GM10248 (cell line): ENCODE results near the gene ARHGEF10L.

Experiments
- CTCF ChIA-PET: fragments of 300-600 bp; sonication (Branson Sonifier 250); formaldehyde crosslinking; extraction: SDS; loops from one replicate; lab custom pipeline; 2021; ENCODE audit warnings: antibody characterized with exemption; lab: Yijun Ruan, JAX
- POLR2A ChIA-PET: fragments of 350-650 bp; sonication (Branson Sonifier 250); formaldehyde crosslinking; extraction: SDS; loops from one replicate; lab custom pipeline; 2020; ENCODE audit warnings: antibody characterized with exemption; lab: Yijun Ruan, JAX
- DNase-seq: peaks from one replicate; pipeline ENCODE4 v3.0.0; 2012; ENCODE audit errors: extremely low spot score
- TF ChIP-seq, protein P1 (sequence below): IDR thresholded peaks from 2 replicates; pipeline ENCODE4 v1.5.1; 2012; ENCODE audit warnings: mild to moderate bottlenecking, low read depth; ENCODE audit errors: extremely low read depth, missing control alignments, control extremely low read depth

Gene ARHGEF10L

DNA sequence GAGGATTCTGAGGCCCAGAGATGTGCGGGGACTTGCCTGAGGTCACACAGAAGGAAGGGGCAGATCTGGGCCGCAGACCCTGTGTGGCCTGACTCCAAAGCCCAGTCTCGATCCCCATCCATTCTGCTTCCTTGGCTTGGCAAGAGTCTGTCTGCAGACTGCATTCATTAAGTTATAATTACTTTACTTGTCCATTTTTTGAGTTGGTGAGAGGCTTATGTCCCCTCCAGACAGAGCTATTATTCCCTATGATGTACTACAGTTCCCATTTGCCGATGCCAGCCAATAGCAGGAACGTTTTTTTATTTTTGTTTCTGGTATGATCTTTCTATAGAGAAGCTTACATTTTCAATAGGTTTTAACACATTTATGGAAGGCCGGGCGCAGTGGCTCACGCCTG is 101.5 kb downstream of the ARHGEF10L start:
- TF ChIP-seq, protein P1, sequence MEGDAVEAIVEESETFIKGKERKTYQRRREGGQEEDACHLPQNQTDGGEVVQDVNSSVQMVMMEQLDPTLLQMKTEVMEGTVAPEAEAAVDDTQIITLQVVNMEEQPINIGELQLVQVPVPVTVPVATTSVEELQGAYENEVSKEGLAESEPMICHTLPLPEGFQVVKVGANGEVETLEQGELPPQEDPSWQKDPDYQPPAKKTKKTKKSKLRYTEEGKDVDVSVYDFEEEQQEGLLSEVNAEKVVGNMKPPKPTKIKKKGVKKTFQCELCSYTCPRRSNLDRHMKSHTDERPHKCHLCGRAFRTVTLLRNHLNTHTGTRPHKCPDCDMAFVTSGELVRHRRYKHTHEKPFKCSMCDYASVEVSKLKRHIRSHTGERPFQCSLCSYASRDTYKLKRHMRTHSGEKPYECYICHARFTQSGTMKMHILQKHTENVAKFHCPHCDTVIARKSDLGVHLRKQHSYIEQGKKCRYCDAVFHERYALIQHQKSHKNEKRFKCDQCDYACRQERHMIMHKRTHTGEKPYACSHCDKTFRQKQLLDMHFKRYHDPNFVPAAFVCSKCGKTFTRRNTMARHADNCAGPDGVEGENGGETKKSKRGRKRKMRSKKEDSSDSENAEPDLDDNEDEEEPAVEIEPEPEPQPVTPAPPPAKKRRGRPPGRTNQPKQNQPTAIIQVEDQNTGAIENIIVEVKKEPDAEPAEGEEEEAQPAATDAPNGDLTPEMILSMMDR = no peak
- ChIA-PET POLR2A (no interaction called here), CTCF (no interaction called here)
- no peak for DNase-seq

DNA sequence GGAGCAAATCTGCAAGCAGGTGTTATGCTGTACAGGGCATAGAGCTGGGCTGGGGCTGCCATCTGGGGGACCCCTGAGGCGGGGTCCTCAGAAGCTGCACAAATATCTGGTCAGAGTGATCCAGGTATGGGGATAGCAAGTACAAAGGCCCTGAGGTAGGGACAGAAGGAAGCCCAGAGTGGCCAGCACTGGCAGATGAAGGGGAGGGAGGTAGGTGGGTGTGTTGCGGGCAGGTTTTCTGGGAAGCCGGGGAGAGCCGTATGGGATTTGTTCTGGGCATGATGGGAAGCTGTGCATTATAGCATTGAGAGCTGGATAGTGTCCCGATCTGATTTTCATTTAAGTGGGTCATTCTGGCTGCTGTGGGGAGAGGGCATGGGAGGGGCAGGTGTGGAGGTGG is 102.7 kb downstream of the ARHGEF10L start:
- ChIA-PET POLR2A (no interaction called here), CTCF (interaction anchor here (2.6 kb wide), 1 partner anchor 933 kb away, joined by 9 read pairs; no protein-coding TSS in a partner anchor)
- DNase-seq = no peak
- TF ChIP-seq, protein P1 = no peak

- no peak for DNase-seq
- CTCF ChIA-PET = interaction anchor here (2.6 kb wide), 1 partner anchor 933 kb away, joined by 9 read pairs; no protein-coding TSS in a partner anchor
- TF ChIP-seq, protein P1 = no peak
- POLR2A ChIA-PET = no interaction called here
Measured at GRCh38 chr1:17642943-17643342, 103.4 kb downstream of the ARHGEF10L start.

GRCh38 chr1:17643861-17644703 is 104.6 kb downstream of the ARHGEF10L start:
- ChIA-PET CTCF (interaction anchor here (2.6 kb wide), 1 partner anchor 932 kb away, joined by 9 read pairs; no protein-coding TSS in a partner anchor), POLR2A (no interaction called here)
- no peak for DNase-seq
- TF ChIP-seq, protein P1 = no peak

GRCh38 chr1:17645068-17645911 is 105.8 kb downstream of the ARHGEF10L start:
- ChIA-PET CTCF (no interaction called here), POLR2A (no interaction called here)
- TF ChIP-seq, protein P1 = no peak
- DNase-seq = no peak
